Mesodermal cell (in vitro differentiated cells): ENCODE results near the gene COL4A2.
"Not testable (repeated sequence)": the region's sequence is repeated elsewhere in the genome, so short reads cannot be mapped to it uniquely, and the experiment has no call there.

Experiments used
- H3K27ac ChIP-seq: 2 replicates; pipeline ENCODE4 v1.7.0; 2013; ENCODE audit warnings: mild to moderate bottlenecking, low read depth, low read length, moderate library complexity; ENCODE audit not compliant: severe bottlenecking
- H3K36me3 ChIP-seq: 2 replicates; pipeline ENCODE4 v1.7.1; 2013; ENCODE audit warnings: mild to moderate bottlenecking, low read length, moderate library complexity; ENCODE audit not compliant: control insufficient read depth, insufficient read depth
- H3K4me1 ChIP-seq: one replicate; pipeline ENCODE4 v1.7.1; 2013; ENCODE audit warnings: mild to moderate bottlenecking, low read length; ENCODE audit not compliant: insufficient read depth, control insufficient read depth, poor library complexity, severe bottlenecking
- H3K4me3 ChIP-seq: 2 replicates; pipeline ENCODE4 v1.7.0; 2013; ENCODE audit warnings: low read length, control low read depth, mild to moderate bottlenecking; ENCODE audit not compliant: insufficient read depth, poor library complexity, severe bottlenecking; ENCODE audit errors: extremely low read depth
- H3K9me3 ChIP-seq: 2 replicates; pipeline ENCODE4 v1.7.1; 2013; ENCODE audit warnings: mild to moderate bottlenecking, low read length, moderate library complexity; ENCODE audit not compliant: control insufficient read depth
- WGBS, 2 experiments: methylation state at CpG; one replicate each; pipeline ENCODE4 v1.1.5; 2013; ENCODE audit warnings: missing lambda C conversion rate in 2 of 2; ENCODE audit not compliant: insufficient coverage in 2 of 2; 5-methylcytosine and 5-hydroxymethylcytosine counted together

Gene COL4A2

GRCh38 chr13:110395616-110396015, 88.5 kb downstream of the COL4A2 start:
- not testable (repeated sequence) for H3K4me3 ChIP-seq

GRCh38 chr13:110396476-110396875, 89.4 kb downstream of the COL4A2 start:
- H3K36me3 ChIP-seq = peaks cover 35% of the 10 kb centered on the region
- peaks cover 41% of the 10 kb centered on the region for H3K4me1 ChIP-seq
- H3K9me3 ChIP-seq = peaks cover 6% of the 10 kb centered on the region
- whole genome bisulfite sequencing, 2 experiments = 0 to 100% methylated on average over 1 to 2 of the region's 6 CpGs
- H3K27ac ChIP-seq = peak overlapping the region; percentile 23
- H3K4me3 ChIP-seq = no peak overlapping the region

More at GRCh38 chr13:110395616-110396015, 88.5 kb downstream of the COL4A2 start:
- peaks cover 11% of the 10 kb centered on the region for H3K9me3 ChIP-seq
- peaks cover 40% of the 10 kb centered on the region for H3K4me1 ChIP-seq
- 94 to 95% methylated on average over 10 to 13 of the region's 14 CpGs for WGBS, 2 experiments
- H3K27ac ChIP-seq = not testable (repeated sequence)
- H3K36me3 ChIP-seq = peaks cover 35% of the 10 kb centered on the region

GRCh38 chr13:110396913-110397381, 89.9 kb downstream of the COL4A2 start:
- peaks cover 40% of the 10 kb centered on the region for H3K4me1 ChIP-seq
- peaks cover 3% of the 10 kb centered on the region for H3K9me3 ChIP-seq
- WGBS, 2 experiments = 90 to 98% methylated on average over 7 to 10 of the region's 11 CpGs
- H3K4me3 ChIP-seq = no peak overlapping the region
- no peak overlapping the region for H3K27ac ChIP-seq
- H3K36me3 ChIP-seq = peaks cover 33% of the 10 kb centered on the region

- WGBS, 2 experiments = 94 to 95% methylated on average over 6 to 9 of the region's 14 CpGs
- H3K4me3 ChIP-seq = no peak overlapping the region
- H3K27ac ChIP-seq = no peak overlapping the region
- peaks cover 39% of the 10 kb centered on the region for H3K4me1 ChIP-seq
- peaks cover 3% of the 10 kb centered on the region for H3K9me3 ChIP-seq
- peaks cover 38% of the 10 kb centered on the region for H3K36me3 ChIP-seq
Measured at GRCh38 chr13:110397436-110398115, 90.5 kb downstream of the COL4A2 start.

- 93 to 100% methylated on average over 1 to 3 of the region's 7 CpGs for WGBS, 2 experiments
- H3K4me3 ChIP-seq = no peak overlapping the region
- peaks cover 47% of the 10 kb centered on the region for H3K4me1 ChIP-seq
- H3K36me3 ChIP-seq = peaks cover 39% of the 10 kb centered on the region
- H3K9me3 ChIP-seq = peaks cover 3% of the 10 kb centered on the region
- no peak overlapping the region for H3K27ac ChIP-seq
Measured at GRCh38 chr13:110398564-110399507, 91.8 kb downstream of the COL4A2 start.

- WGBS, 2 experiments = no CpG with 5 or more reads among the region's 2 CpGs
- Histone ChIP-seq H3K4me3 (no peak overlapping the region), H3K27ac (no peak overlapping the region), H3K36me3 (peaks cover 47% of the 10 kb centered on the region), H3K9me3 (peaks cover 3% of the 10 kb centered on the region), H3K4me1 (peaks cover 56% of the 10 kb centered on the region)
Measured at GRCh38 chr13:110399801-110400200, 92.7 kb downstream of the COL4A2 start.

GRCh38 chr13:110400786-110401533, 93.9 kb downstream of the COL4A2 start:
- no peak overlapping the region for H3K27ac ChIP-seq
- H3K36me3 ChIP-seq = peaks cover 49% of the 10 kb centered on the region
- WGBS, 2 experiments = 92 to 100% methylated on average over 2 of the region's 3 CpGs
- H3K4me3 ChIP-seq = no peak overlapping the region
- H3K4me1 ChIP-seq = peaks cover 68% of the 10 kb centered on the region
- H3K9me3 ChIP-seq = peaks cover 3% of the 10 kb centered on the region

- H3K9me3 ChIP-seq = peaks cover 3% of the 10 kb centered on the region
- WGBS, 2 experiments = 94 to 97% methylated on average over 7 to 9 of the region's 9 CpGs
- peaks cover 42% of the 10 kb centered on the region for H3K36me3 ChIP-seq
- H3K4me3 ChIP-seq = no peak overlapping the region
- peak overlapping the region; percentile 82 for H3K27ac ChIP-seq
- peaks cover 70% of the 10 kb centered on the region for H3K4me1 ChIP-seq
Measured at GRCh38 chr13:110402299-110403069, 95.4 kb downstream of the COL4A2 start.

DNA sequence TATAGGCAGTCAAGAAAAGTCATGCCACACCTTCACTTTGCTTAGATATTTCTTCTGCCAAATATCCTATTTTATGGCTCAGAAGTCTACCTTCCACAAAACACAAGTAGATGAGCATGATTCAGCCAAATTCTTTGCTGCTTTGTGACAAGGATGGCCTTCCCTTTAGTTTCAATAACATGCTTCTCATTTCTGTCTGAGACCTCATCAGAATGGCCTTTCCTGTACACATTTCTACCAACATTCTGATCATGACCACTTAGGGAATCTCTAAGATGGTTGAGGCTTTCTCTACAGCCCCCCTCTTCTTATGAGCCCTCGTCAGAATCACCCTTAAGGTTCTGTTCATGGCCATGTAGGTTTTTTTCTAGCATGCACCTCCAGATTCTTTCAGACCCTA, 96.2 kb downstream of the COL4A2 start:
- WGBS, 2 experiments = 71 to 100% methylated on average over 1 of the region's 1 CpG
- no peak overlapping the region for H3K4me3 ChIP-seq
- H3K9me3 ChIP-seq = peaks cover 3% of the 10 kb centered on the region
- peaks cover 77% of the 10 kb centered on the region for H3K4me1 ChIP-seq
- peaks cover 46% of the 10 kb centered on the region for H3K36me3 ChIP-seq
- H3K27ac ChIP-seq = peak overlapping the region; percentile 82

DNA sequence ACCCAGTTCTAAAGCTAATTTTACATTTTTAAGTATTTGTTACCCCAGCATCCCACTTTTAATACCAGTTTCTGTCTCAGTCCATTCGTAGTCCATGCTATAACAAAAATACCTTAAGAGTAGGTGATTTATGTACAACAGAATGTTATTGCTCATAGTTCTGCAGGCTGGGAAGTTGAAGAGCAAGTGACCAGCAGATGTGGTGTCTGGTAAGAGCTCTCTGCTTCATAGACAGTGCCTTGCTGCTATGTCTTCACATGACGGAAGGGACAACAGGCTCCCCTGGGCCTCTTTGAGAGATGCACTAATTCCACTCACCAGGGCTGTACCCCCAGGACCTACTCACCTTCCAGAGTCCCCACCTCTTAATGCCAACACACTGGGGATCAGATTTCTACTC, 96.6 kb downstream of the COL4A2 start:
- H3K36me3 ChIP-seq = peaks cover 50% of the 10 kb centered on the region
- H3K9me3 ChIP-seq = peaks cover 3% of the 10 kb centered on the region
- peaks cover 81% of the 10 kb centered on the region for H3K4me1 ChIP-seq
- H3K4me3 ChIP-seq = no peak overlapping the region
- 100% methylated on average over 1 of the region's 2 CpGs; no CpG with 5 or more reads in 1 of the 2 experiments for WGBS, 2 experiments
- peak overlapping the region; percentile 82 for H3K27ac ChIP-seq
